CD14-positive monocyte (primary cell): ENCODE measurements around the gene FCER1A. TPM values are rescaled to one million over a fixed set of nuclear protein-coding genes. Genes with fewer than 3 reads are reported as not detected.

Experiments used
- DNase-seq, 3 donors: peaks; one replicate each; pipeline ENCODE4 v3.0.0-alpha.2; 2011 to 2022
- H2AFZ ChIP-seq: 2 replicates; pipeline ENCODE4 v1.6.0; 2012; ENCODE audit warnings: mild to moderate bottlenecking, low read depth, low read length, inconsistent platforms; ENCODE audit not compliant: insufficient read depth, poor library complexity, severe bottlenecking
- H3K27ac ChIP-seq, 2 donors: 1 replicate in 1 of 2; 2 replicates in 1 of 2; pipeline ENCODE4 v1.5.1; 2012 to 2013; ENCODE audit warnings: low read length in 2 of 2, control low read depth in 1 of 2, inconsistent platforms in 1 of 2, low read depth in 1 of 2, mild to moderate bottlenecking in 1 of 2
- H3K27me3 ChIP-seq, 2 donors: one replicate each; pipeline versions ENCODE4 v1.6.0 to v1.6.1; 2011 to 2013; ENCODE audit warnings: low read length in 2 of 2; ENCODE audit not compliant: control insufficient read depth in 2 of 2, insufficient read depth in 2 of 2
- H3K36me3 ChIP-seq, 2 donors: replicated peaks in 1 of 2; 1 replicate in 1 of 2; 2 replicates in 1 of 2; pipeline versions ENCODE4 v1.5.1 to v1.6.1; 2012 to 2013; ENCODE audit warnings: low read length in 2 of 2, control low read depth in 1 of 2, inconsistent platforms in 1 of 2, mild to moderate bottlenecking in 1 of 2; ENCODE audit not compliant: insufficient read depth in 2 of 2, control insufficient read depth in 1 of 2
- H3K4me1 ChIP-seq, 2 donors: 1 replicate in 1 of 2; 2 replicates in 1 of 2; pipeline versions ENCODE4 v1.5.1 to v1.6.1; 2012 to 2013; ENCODE audit warnings: low read length in 2 of 2, control low read depth in 1 of 2, inconsistent platforms in 1 of 2, mild to moderate bottlenecking in 1 of 2, moderate library complexity in 1 of 2; ENCODE audit not compliant: insufficient read depth in 2 of 2, control insufficient read depth in 1 of 2
- H3K4me2 ChIP-seq: replicated peaks from 2 replicates; pipeline ENCODE3; 2012; ENCODE audit warnings: low read length, moderate library complexity, mild to moderate bottlenecking; ENCODE audit not compliant: poor library complexity, severe bottlenecking; ENCODE audit errors: extremely low read depth
- H3K4me3 ChIP-seq, 3 experiments: fragments of 200-600 bp in 1 of 3; sonication (generic) in 1 of 3; replicated peaks in 1 of 3; 1 replicate in 2 of 3; 2 replicates in 1 of 3; pipeline ENCODE4 v1.5.1; 2011 to 2013; ENCODE audit warnings: low read length in 3 of 3, mild to moderate bottlenecking in 3 of 3, control low read depth in 2 of 3, low read depth in 2 of 3, inconsistent platforms in 1 of 3, moderate library complexity in 1 of 3
- H3K79me2 ChIP-seq: 2 replicates; pipeline ENCODE4 v1.6.0; 2012; ENCODE audit warnings: mild to moderate bottlenecking, control low read depth, inconsistent platforms, low read length, moderate library complexity; ENCODE audit not compliant: insufficient read depth
- H3K9ac ChIP-seq: 2 replicates; pipeline ENCODE4 v1.6.0; 2017; ENCODE audit warnings: low read length, mild to moderate bottlenecking; ENCODE audit not compliant: insufficient read depth, poor library complexity, severe bottlenecking
- H3K9me3 ChIP-seq, 2 donors: replicated peaks in 1 of 2; 1 replicate in 1 of 2; 2 replicates in 1 of 2; pipeline versions ENCODE4 v1.5.1 to v1.6.1; 2012 to 2013; ENCODE audit warnings: low read length in 2 of 2, control low read depth in 1 of 2; ENCODE audit not compliant: control insufficient read depth in 1 of 2, insufficient read depth in 1 of 2
- H4K20me1 ChIP-seq: 2 replicates; pipeline ENCODE4 v1.6.0; 2012; ENCODE audit warnings: mild to moderate bottlenecking, low read length, control low read depth, moderate library complexity; ENCODE audit not compliant: insufficient read depth
- H3K27ac Mint-ChIP-seq, 7 donors: one replicate each; pipeline ENCODE4 v1.8.0; 2020; ENCODE audit warnings: mild to moderate bottlenecking in 7 of 7, mixed read lengths in 7 of 7, moderate library complexity in 6 of 7, inconsistent platforms in 2 of 7
- H3K27me3 Mint-ChIP-seq, 3 donors: one replicate each; pipeline ENCODE4 v1.8.0; 2021 to 2022; ENCODE audit warnings: low read depth in 3 of 3, mild to moderate bottlenecking in 3 of 3, mixed read lengths in 3 of 3, moderate library complexity in 3 of 3, inconsistent platforms in 1 of 3
- H3K36me3 Mint-ChIP-seq, 2 donors: one replicate each; pipeline ENCODE4 v1.8.0; 2020; ENCODE audit warnings: mixed read lengths in 2 of 2, inconsistent platforms in 1 of 2, mild to moderate bottlenecking in 1 of 2
- H3K4me1 Mint-ChIP-seq: one replicate; pipeline ENCODE4 v1.8.0; 2020; ENCODE audit warnings: mild to moderate bottlenecking, mixed read lengths
- H3K4me3 Mint-ChIP-seq, 2 donors: one replicate each; pipeline ENCODE4 v1.8.0; 2020; ENCODE audit warnings: mild to moderate bottlenecking in 2 of 2, mixed read lengths in 2 of 2, moderate library complexity in 1 of 2
- H3K9me3 Mint-ChIP-seq, 7 donors: one replicate each; pipeline ENCODE4 v1.8.0; 2020 to 2022; ENCODE audit warnings: mixed read lengths in 7 of 7, mild to moderate bottlenecking in 6 of 7, moderate library complexity in 6 of 7, inconsistent platforms in 2 of 7
- CTCF ChIP-seq: fragments of 200-600 bp; IDR thresholded peaks from one replicate; pipeline ENCODE4 v1.8.0; 2022; ENCODE audit warnings: antibody characterized with exemption, mild to moderate bottlenecking
- WGBS: methylation state at CpG from one replicate; pipeline ENCODE4 v1.1.5; 2013; ENCODE audit warnings: missing lambda C conversion rate; ENCODE audit not compliant: insufficient coverage; 5-methylcytosine and 5-hydroxymethylcytosine counted together
- intact Hi-C, 2 donors: fragments of 100-400 bp; cut with micrococcal nuclease; formaldehyde crosslinking; loops; one replicate each; pipeline versions ENCODE4 v1.15.0 to v1.15.1; 2023
- polyA plus RNA-seq, 3 donors: library from polyadenylated mRNA; depleted of rRNA in 1 of 3; unstranded in 2 of 3; stranded (reverse) in 1 of 3; fragments of 300-500 nt in 2 of 3; fragments of >200 nt in 1 of 3; fragmentation: Illumina TruSeq in 2 of 3; gene quantifications; 1 replicate in 2 of 3; 2 replicates in 1 of 3; pipeline ENCODE4 v1.2.3, GENCODE V29; 2012 to 2021

The FCER1A gene
- polyA plus RNA-seq, 3 donors: 8.4 to 29.6 (median 11.8) TPM

- no peaks in the 10 kb centered on the region for H4K20me1 ChIP-seq
- no peaks in the 10 kb centered on the region for H3K79me2 ChIP-seq
- H2AFZ ChIP-seq: no peak overlapping the region
- TF ChIP-seq CTCF: no peak
- peaks cover 43% of the 10 kb centered on the region for H3K4me1 Mint-ChIP-seq
- peaks cover 35 to 41% of the 10 kb centered on the region in 2 donors for H3K4me1 ChIP-seq
- peaks cover 0 to 2% of the 10 kb centered on the region in 2 donors for H3K36me3 Mint-ChIP-seq
- no peaks in the 10 kb centered on the region for H3K9me3 ChIP-seq
- H3K4me3 ChIP-seq: peak overlapping the region in 1 of 3 experiments; percentile 8
- peak overlapping the region in 4 of 7 donors; percentile 41 to 64 (median 54) for H3K27ac Mint-ChIP-seq
- H3K9me3 Mint-ChIP-seq: peaks cover 0 to 6% (median 2%) of the 10 kb centered on the region in 7 donors
- H3K27me3 ChIP-seq: no peaks in the 10 kb centered on the region
- peaks cover 0 to 3% (median 0%) of the 10 kb centered on the region in 3 donors for H3K27me3 Mint-ChIP-seq
- H3K4me2 ChIP-seq: peak overlapping the region; percentile 63
- intact Hi-C loops: no loop called here
- H3K9ac ChIP-seq: no peak overlapping the region
- no peak overlapping the region for H3K27ac ChIP-seq
- peak overlapping the region in 1 of 2 donors; percentile 66 for H3K4me3 Mint-ChIP-seq
- no peaks in the 10 kb centered on the region for H3K36me3 ChIP-seq
- peak; percentile 40 to 70 (median 48) for DNase-seq
Measured at GRCh38 chr1:159315381-159315780, 13.2 kb downstream of the FCER1A start.

- Histone ChIP-seq H3K4me1 (peaks cover 35 to 41% of the 10 kb centered on the region in 2 donors), H3K4me3 (peak overlapping the region in 1 of 3 experiments; percentile 16), H3K36me3 (no peaks in the 10 kb centered on the region), H3K9ac (no peak overlapping the region), H3K9me3 (no peaks in the 10 kb centered on the region), H3K4me2 (peak overlapping the region; percentile 5), H3K79me2 (no peaks in the 10 kb centered on the region), H3K27me3 (no peaks in the 10 kb centered on the region), H3K27ac (no peak overlapping the region), H2AFZ (no peak overlapping the region), H4K20me1 (no peaks in the 10 kb centered on the region)
- H3K9me3 Mint-ChIP-seq: peaks cover 0 to 9% (median 3%) of the 10 kb centered on the region in 7 donors
- intact Hi-C loops: no loop called here
- no peaks in the 10 kb centered on the region for H3K36me3 Mint-ChIP-seq
- H3K4me3 Mint-ChIP-seq: peak overlapping the region in 1 of 2 donors; percentile 54
- H3K27me3 Mint-ChIP-seq: peaks cover 0 to 2% (median 1%) of the 10 kb centered on the region in 3 donors
- WGBS: no CpG with 5 or more reads among the region's 8 CpGs
- no peak overlapping the region for H3K27ac Mint-ChIP-seq
- TF ChIP-seq CTCF: no peak
- H3K4me1 Mint-ChIP-seq: peaks cover 43% of the 10 kb centered on the region
- no peak for DNase-seq
Measured at GRCh38 chr1:159318784-159319551, 16.8 kb downstream of the FCER1A start.
